GM21390 (cell line): ENCODE measurements around the gene ADGRL3.
"Not testable (repeated sequence)": the region's sequence is repeated elsewhere in the genome, so short reads cannot be mapped to it uniquely, and the experiment has no call there.

Experiments used
- ATAC-seq: cut with Tn5 transposase; IDR thresholded peaks from one replicate; pipeline ENCODE4 v1.9.1; 2021; ENCODE audit not compliant: unreplicated experiment

Gene ADGRL3

GRCh38 chr4:61938250-61938846 is 738.2 kb downstream of the ADGRL3 start:
- no peak for ATAC-seq

- ATAC-seq: no peak
Observed at GRCh38 chr4:61950625-61951024, 750.5 kb downstream of the ADGRL3 start.

DNA sequence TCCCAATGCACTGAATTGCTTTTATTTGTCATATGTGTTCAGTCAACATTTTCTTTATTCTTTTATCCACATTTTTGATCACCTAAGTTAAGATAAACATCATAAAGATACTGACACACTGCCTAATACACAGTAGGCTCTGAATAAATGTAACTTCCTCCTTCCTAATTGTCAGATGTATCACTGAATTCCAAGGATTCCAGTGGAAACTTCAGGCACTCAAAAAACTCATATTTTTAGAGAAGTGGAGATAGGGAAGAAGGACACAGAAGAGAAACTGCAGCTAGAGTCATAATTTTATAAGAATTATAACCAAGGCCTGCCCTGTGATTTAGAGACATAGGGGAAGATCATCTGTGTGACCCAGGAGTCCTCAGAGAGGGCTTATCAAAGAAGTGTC is 753.3 kb downstream of the ADGRL3 start:
- ATAC-seq: no peak

- ATAC-seq: no peak
Observed at GRCh38 chr4:61958591-61958990, 758.5 kb downstream of the ADGRL3 start.

DNA sequence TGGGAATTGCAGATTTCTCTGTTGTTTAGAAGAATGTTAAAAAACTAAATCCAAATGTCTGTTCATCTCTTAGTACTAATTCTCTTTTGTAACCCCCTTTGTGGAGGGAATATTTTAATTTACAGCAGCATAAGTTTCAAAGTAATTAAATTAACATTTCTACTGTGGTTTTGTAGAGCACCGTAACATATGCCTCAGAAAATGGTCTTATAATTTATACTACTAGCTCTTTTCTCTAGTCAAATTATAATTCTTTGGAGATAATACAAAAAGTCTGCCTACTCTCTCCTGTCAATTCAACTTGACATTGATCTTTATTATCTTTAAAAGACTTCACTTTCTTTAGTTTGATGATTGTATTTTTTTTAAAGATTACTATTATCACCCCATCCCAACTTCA is 759.0 kb downstream of the ADGRL3 start:
- no peak for ATAC-seq

DNA sequence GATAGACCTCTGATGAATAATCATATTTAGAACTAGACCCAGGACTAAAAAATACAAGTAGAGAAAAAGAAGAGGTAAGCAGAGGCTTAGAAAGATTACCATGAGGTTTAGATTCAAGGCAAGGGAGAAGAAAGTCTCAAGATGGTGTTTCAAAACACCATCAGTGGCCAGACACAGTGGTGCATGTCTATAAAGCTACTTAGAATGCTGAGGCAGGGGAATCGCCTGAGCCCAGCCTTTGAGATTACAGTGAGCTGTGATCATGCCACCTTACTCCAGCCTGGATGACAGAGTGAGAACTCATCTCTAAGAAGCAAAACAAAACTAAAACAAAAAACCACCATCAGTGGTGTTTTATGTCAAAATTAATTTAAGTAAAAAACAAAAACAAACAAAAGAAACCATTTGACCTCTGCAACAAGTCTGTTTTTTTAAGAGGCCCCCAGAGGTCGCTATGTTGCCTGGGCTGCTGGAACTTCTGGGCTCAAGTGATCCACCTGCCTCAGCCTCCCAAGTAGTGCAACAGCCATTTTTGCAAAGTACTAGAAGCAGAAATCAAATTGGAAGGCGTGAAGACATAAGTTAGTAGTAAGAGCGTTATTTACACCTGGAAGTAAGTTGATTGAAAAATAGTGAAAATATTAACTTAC is 784.3 kb downstream of the ADGRL3 start:
- no peak for ATAC-seq

DNA sequence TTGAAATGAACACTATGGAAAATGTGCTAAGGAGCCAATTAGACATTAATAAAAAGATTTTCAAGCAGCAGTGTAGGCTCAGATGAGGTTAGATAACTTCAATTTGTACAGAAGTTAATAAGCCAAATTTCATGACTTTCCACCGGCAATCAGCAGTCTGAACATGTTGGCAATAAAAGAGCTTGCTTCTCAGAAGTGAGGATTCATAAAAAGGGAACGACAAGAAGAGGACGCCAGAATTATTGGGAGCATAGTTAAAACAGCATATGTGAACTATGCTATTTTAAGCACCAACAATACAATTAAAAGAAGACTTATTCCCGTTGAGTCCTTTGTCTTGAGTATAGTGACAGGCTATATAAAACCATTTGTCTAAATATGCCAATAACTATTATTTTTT is 785.3 kb downstream of the ADGRL3 start:
- no peak for ATAC-seq

- ATAC-seq: not testable (repeated sequence)
Observed at GRCh38 chr4:61986929-61987328, 786.8 kb downstream of the ADGRL3 start.

DNA sequence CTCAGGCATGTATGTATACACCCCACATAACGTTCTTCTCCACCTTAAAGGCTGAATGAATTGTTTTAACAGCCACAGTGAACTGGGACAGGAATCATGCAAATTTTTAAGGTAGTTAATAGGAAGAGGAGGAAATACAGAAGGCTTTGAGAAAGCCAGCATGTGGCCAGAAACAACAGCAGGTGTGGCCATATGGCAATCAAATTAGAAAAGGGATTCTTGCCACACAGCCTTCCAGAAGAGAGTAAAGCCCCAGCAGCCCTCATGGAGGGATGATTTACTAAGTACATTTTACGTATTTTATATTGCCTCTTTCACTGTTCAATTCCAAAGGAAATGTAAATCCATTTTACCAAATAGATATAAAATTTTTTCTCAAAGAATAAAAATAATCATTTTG is 792.2 kb downstream of the ADGRL3 start:
- ATAC-seq: no peak

DNA sequence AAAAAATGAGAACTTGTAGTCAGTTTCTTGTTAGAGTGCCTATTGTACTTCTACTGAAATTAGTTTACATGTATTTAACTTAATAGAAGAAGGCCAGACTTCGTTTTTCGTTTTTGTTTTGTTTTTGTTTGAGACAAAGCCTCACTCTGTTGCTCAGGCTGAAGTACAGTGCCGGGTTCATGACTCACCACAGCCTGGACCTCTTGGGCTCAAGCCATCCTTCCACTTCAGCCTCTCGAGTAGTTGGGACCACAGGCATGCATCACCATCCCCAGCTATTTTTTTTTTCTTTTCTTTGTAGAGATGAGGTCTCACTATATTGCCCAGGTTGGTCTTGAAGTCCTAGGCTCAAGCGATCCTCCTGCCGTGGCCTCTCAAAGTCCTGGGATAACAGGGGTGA is 793.9 kb downstream of the ADGRL3 start:
- no peak for ATAC-seq

GRCh38 chr4:61995717-61996340 is 795.7 kb downstream of the ADGRL3 start:
- no peak for ATAC-seq

DNA sequence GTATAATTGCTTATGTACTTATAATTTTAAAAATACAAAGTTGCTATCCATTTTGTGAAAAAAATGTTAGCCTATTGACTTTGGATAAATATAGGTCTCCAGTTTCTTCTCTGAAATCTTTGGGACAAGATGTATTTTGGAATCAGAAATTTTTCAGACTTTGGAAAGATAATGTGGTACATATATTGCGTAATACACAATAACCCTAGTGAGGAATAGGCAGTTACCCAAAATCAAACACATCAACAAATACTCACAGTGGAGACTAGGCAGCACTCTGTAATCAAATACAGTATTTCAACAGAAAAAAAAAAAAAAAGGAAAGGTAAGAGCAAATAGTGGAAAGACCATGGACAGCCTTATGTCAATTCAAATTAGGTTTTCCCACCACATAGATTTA is 796.8 kb downstream of the ADGRL3 start:
- ATAC-seq: no peak

DNA sequence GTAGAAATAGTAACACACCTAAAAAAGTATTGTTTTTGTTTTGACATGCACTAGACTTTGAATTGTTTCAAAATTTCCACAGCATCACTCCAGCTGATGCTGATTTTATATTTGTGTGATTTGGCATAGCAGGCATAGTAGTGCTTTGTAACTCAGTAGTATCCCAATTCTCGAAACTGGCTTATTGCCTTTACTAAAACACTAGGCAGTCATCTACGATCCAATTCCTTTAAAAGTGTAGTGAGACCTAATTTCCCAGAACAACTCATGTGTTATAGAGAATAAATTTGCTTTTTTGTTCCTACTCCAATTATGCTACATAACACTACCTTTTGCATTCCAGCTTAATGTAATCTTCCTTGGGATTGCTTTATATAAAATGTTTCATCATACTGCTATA is 797.7 kb downstream of the ADGRL3 start:
- no peak for ATAC-seq

GRCh38 chr4:62003695-62004094 is 803.6 kb downstream of the ADGRL3 start:
- ATAC-seq: no peak

DNA sequence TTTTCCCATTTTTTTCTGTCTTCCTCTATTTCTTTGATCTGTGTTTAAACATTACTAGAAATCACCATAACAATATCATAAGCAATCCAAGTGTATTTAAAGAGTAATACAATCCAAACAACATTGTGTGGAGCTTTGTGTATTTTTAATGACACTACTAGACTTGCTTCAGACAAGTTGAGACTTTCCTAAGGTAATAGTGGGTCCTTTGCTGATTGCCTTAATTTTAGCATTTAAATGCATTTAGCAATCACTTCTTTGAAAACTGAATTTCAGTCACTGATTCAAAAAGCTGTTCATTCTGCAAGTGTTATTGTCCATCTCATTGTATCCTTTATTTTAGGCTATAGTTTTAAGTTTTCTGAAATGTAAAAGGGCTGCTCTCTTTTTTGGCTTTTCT is 804.8 kb downstream of the ADGRL3 start:
- ATAC-seq: no peak

- ATAC-seq: no peak
Observed at GRCh38 chr4:62006108-62006507, 806.0 kb downstream of the ADGRL3 start.

DNA sequence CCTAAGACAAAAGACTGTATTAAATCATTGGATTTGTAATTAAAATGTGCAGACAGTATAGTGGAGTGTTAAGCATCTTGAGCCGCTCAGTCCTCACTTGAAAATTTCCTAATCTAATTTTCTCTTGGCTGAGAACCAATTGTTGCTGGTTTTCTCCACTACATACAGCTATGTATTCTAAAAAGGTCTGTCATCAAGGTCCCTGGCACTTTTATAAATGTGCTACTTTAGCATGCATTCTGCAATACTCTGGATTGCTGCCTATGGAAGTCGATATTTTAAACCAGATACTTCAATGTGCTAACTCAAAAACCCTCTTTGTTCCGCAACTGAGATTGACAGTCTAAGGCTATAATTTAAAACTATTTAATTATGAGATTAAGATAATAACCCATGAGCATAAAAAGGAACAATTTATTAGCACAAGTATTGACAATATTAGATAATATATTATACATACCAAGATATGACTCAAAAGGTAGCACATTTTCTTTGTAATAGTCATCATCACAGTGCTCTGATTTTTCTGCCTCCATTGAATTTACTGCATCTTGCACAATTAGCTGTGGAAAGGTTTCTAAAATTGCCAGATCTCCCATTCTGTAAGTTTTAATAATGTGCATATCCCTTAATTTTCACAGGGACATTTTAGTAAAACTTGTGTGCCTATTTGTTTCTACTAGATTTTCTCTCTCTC is 815.1 kb downstream of the ADGRL3 start:
- ATAC-seq: no peak

DNA sequence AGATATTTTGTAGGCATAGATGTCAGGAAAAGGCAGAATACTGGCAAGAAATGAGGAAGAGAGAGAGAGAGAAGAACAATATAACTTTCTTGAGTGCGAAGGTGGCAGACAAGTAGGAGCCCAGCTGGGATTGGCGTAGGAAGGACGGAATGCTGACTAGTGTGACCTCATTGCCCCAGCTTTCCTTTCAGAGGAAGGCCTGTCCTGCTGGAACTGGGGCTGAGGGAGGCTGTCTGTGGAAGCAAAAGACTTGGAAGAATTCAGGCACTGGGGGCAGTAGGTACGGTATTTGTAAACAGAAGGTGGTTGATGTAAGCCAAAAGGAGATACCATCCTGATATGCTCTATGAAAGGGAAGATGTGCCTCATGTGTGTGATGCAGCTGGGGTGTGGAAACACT is 818.4 kb downstream of the ADGRL3 start:
- ATAC-seq: no peak

DNA sequence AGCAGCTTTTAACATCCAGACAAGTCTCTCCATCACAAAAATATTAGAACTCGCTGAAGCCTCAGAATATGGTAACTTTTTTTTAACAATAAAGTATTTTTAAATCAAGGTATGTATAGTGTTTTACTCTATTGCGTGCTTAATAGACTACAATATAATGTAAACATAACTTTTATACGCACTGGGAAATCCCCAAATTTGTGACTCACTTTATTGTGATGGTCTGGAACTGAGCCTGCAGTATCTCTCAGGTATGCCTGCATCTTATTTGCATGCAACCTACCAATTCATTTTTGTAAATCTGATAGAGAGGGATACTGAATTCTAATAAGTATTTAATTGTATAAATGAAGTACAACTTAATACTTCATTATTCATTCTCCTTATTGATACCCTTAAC is 823.5 kb downstream of the ADGRL3 start:
- ATAC-seq: no peak

DNA sequence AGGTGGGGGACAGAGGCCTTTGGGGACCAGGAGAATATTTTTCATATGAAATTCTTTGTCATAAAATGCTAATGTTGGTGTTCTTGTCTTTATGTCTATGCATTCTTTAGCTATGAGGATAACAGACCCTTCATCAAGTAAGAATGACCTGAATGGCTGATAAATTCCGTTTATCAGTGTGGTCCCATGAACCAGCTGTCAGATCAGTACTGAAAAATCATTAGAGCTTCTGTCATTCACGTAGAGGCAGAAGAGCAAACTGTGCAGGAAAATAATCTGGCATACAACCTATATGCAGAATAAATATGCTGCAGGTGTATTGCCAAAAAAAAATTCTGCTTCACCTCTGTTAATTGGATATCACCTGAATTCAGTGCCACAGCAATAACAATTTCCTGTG is 828.6 kb downstream of the ADGRL3 start:
- ATAC-seq: no peak

- ATAC-seq: no peak
Observed at GRCh38 chr4:62030958-62031357, 830.8 kb downstream of the ADGRL3 start.

- ATAC-seq: no peak
Observed at GRCh38 chr4:62037571-62037970, 837.4 kb downstream of the ADGRL3 start.
